GM19452 (cell line): ENCODE data around the gene NR4A1.

ENCODE experiments used
- ATAC-seq: cut with Tn5 transposase; IDR thresholded peaks from one replicate; pipeline ENCODE4 v1.9.1; 2021; ENCODE audit not compliant: unreplicated experiment

Gene NR4A1

GRCh38 chr12:52041035-52041434 lies 10.2 kb upstream of the NR4A1 start:
- ATAC-seq: no peak

- no peak for ATAC-seq
Observed at GRCh38 chr12:52041695-52042123, 9.5 kb upstream of the NR4A1 start.

GRCh38 chr12:52042706-52043385 lies 8.4 kb upstream of the NR4A1 start:
- no peak for ATAC-seq

GRCh38 chr12:52043386-52044212 lies 7.6 kb upstream of the NR4A1 start:
- ATAC-seq: no peak

- no peak for ATAC-seq
Observed at GRCh38 chr12:52044292-52044983, 6.8 kb upstream of the NR4A1 start.

- ATAC-seq: no peak
Observed at GRCh38 chr12:52045794-52046199, 5.4 kb upstream of the NR4A1 start.

GRCh38 chr12:52046859-52047258 lies 4.4 kb upstream of the NR4A1 start:
- no peak for ATAC-seq

GRCh38 chr12:52049286-52049685 lies 2.0 kb upstream of the NR4A1 start:
- no peak for ATAC-seq

GRCh38 chr12:52049688-52050087 lies 1.6 kb upstream of the NR4A1 start:
- no peak for ATAC-seq

- no peak for ATAC-seq
Observed at GRCh38 chr12:52050116-52050757, 1.0 kb upstream of the NR4A1 start.

- no peak for ATAC-seq
Observed at GRCh38 chr12:52052468-52053186, 1.4 kb downstream of the NR4A1 start.

- ATAC-seq: no peak
Observed at GRCh38 chr12:52053536-52054209, 2.4 kb downstream of the NR4A1 start.

- ATAC-seq: no peak
Observed at GRCh38 chr12:52054231-52054832, 3.1 kb downstream of the NR4A1 start.

- ATAC-seq: no peak
Observed at GRCh38 chr12:52054833-52055730, 3.8 kb downstream of the NR4A1 start.

GRCh38 chr12:52055731-52056711 lies 4.8 kb downstream of the NR4A1 start:
- no peak for ATAC-seq

- ATAC-seq: no peak
Observed at GRCh38 chr12:52056801-52057637, 5.8 kb downstream of the NR4A1 start.
